Limb (tissue), 2 donors: Measurements from ENCODE around the gene GOLGA1.
"Not testable (repeated sequence)": the region's sequence is repeated elsewhere in the genome, so short reads cannot be mapped to it uniquely, and the experiment has no call there.

Source experiments
- DNase-seq, 2 donors: peaks; one replicate each; pipeline ENCODE4 v3.0.0-alpha.2; 2016; ENCODE audit errors: extremely low spot score in 2 of 2

Gene GOLGA1

GRCh38 chr9:124940894-124941678 lies at the start of gene GOLGA1:
GOLGA1 (minus strand) TSS chr9:124941083; CDS start chr9:124938711, 2,372 bp downstream.
- DNase-seq = peak; percentile 94 to 98

GRCh38 chr9:124983698-124984097 lies 42.8 kb upstream of the GOLGA1 start:
- DNase-seq = no peak

GRCh38 chr9:124980431-124980830 lies 39.5 kb upstream of the GOLGA1 start:
- no peak for DNase-seq

GRCh38 chr9:124975131-124975530 lies 34.2 kb upstream of the GOLGA1 start:
- no peak for DNase-seq

- no peak for DNase-seq
Measured at GRCh38 chr9:124973807-124974206, 32.9 kb upstream of the GOLGA1 start.

- DNase-seq = no peak
Measured at GRCh38 chr9:124972241-124972770, 31.4 kb upstream of the GOLGA1 start.

GRCh38 chr9:124969401-124969800 lies 28.5 kb upstream of the GOLGA1 start:
- DNase-seq = no peak

- DNase-seq = no peak
Measured at GRCh38 chr9:124968238-124968637, 27.4 kb upstream of the GOLGA1 start.

GRCh38 chr9:124965775-124966568 lies 25.1 kb upstream of the GOLGA1 start:
- not testable (repeated sequence) for DNase-seq

GRCh38 chr9:124964604-124965003 lies 23.7 kb upstream of the GOLGA1 start:
- DNase-seq = no peak

- no peak for DNase-seq
Measured at GRCh38 chr9:124964056-124964455, 23.2 kb upstream of the GOLGA1 start.

- DNase-seq = no peak
Measured at GRCh38 chr9:124960409-124960752, 19.5 kb upstream of the GOLGA1 start.

GRCh38 chr9:124959671-124960408 lies 19.0 kb upstream of the GOLGA1 start:
- DNase-seq = not testable (repeated sequence)

- DNase-seq = no peak
Measured at GRCh38 chr9:124954255-124954654, 13.4 kb upstream of the GOLGA1 start.

- no peak for DNase-seq
Measured at GRCh38 chr9:124950050-124950718, 9.3 kb upstream of the GOLGA1 start.

- no peak for DNase-seq
Measured at GRCh38 chr9:124949387-124949786, 8.5 kb upstream of the GOLGA1 start.

- DNase-seq = no peak
Measured at GRCh38 chr9:124947727-124948391, 7.0 kb upstream of the GOLGA1 start.

GRCh38 chr9:124946167-124946566 lies 5.3 kb upstream of the GOLGA1 start:
- no peak for DNase-seq

- no peak for DNase-seq
Measured at GRCh38 chr9:124941679-124942561, 1.0 kb upstream of the GOLGA1 start.

GRCh38 chr9:124940521-124940893 lies 376 bp downstream of the GOLGA1 start:
- no peak for DNase-seq
